ENCODE results near the gene CCIN. TPM values are rescaled to one million over a fixed set of nuclear protein-coding genes. Genes with fewer than 3 reads are reported as not detected.

The CCIN gene
- total RNA-seq, 2 experiments from 2014 or later = 0.14 to 0.26 TPM

DNA sequence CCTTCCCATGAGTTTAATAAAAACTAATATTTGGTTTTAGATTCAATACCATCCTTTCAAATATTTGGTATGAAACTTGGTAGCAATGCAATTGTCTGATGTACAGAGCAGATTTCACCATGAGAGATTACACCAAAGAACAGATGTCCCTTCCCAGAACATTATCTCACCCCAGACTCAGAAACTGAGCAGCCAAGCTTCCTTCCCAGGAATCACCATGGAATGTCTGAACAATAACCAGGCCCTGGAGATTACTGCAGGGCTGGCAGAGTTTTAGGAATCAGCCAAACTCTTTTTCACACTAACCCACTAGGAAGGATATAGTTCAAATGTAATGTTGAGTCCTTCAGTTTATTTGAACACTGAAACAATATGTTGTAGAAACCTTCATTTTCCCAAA is 45.4 kb downstream of the CCIN start:
- POLR2A ChIA-PET = no interaction called here
- ATAC-seq (ENCODE audit: low read depth) = no peak
- Mint-ChIP-seq H3K27ac (no peak overlapping the region), H3K4me3 (no peak overlapping the region), H3K9me3 (no peaks in the 10 kb centered on the region), H3K27me3 (no peaks in the 10 kb centered on the region), H3K36me3 (peaks cover 39% of the 10 kb centered on the region), H3K4me1 (peaks cover 51% of the 10 kb centered on the region)
- DNase-seq = no peak

DNA sequence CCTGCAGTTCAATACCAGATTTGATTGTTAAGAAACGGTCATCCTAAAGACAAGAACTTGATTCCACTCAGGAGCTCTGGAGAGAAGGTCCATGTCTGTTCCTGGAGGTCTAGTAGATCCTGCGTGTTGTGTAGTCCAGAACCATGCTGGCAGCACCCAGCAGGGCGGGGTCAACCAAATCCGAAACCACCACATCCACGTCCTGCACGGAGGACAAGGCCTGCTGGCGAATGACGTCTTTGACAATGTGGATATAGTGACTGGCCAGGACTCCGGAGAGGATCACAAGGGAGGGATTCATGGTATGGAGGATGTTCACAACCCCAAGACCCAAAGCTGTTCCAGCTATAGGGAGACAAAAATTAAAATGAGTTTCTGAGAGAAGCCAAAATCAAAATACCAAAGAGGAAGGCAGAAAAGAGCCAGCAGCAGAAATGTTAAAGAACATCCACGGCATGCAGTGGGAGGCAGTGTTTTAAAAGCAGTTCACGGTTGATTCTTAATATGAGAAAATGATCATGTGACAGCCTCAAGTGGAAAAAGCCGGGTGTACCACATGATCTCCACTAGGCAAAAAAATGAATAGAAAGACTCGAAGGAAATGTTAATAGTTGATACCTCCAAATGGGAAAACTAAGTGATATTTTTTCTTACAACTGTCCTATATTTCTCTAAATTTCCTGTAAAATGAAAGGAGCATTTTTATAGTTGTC is 48.2 kb downstream of the CCIN start:
- POLR2A ChIA-PET = interaction anchor here (2.8 kb wide), 2 partner anchors 27 kb away, joined by 12 to 16 read pairs; partner anchors contain the start of gene CLTA
- Mint-ChIP-seq H3K9me3 (no peaks in the 10 kb centered on the region), H3K4me1 (peaks cover 46% of the 10 kb centered on the region), H3K4me3 (peak overlapping the region; percentile 44), H3K36me3 (peaks cover 50% of the 10 kb centered on the region), H3K27me3 (no peaks in the 10 kb centered on the region), H3K27ac (peak overlapping the region; percentile 79)
- no peak for DNase-seq
- ATAC-seq (ENCODE audit: low read depth) = no peak

DNA sequence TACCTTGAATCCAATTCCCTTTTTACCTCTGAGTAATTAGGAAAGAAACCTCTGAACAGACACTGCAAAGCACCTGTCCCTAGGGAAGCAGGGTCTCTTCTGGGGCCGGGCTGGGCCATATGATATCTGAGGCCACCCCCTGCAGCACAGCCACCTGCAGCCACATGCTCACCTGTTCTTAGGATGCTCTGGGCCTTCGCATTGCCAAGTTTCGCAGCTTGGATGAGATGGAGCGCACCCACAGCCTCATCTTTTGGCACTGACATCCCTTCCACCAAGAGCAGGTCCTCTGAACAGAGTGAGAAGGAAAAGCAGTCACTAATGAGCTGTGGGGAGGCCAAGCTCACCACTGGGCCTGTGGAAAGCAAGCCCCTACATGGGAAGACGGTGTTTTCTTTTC is 48.8 kb downstream of the CCIN start:
- peak overlapping the region; percentile 79 for H3K27ac Mint-ChIP-seq
- H3K9me3 Mint-ChIP-seq = peaks cover 6% of the 10 kb centered on the region
- ATAC-seq (ENCODE audit: low read depth) (no peak), DNase-seq (peak; percentile 45)
- H3K4me1 Mint-ChIP-seq = peaks cover 41% of the 10 kb centered on the region
- POLR2A ChIA-PET = interaction anchor here (0.9 to 2.8 kb wide), 2 partner anchors 27 to 40 kb away, joined by 3 to 16 read pairs; partner anchors contain the start of genes CLTA and GNE
- peak overlapping the region; percentile 44 for H3K4me3 Mint-ChIP-seq
- peaks cover 55% of the 10 kb centered on the region for H3K36me3 Mint-ChIP-seq
- H3K27me3 Mint-ChIP-seq = no peaks in the 10 kb centered on the region

DNA sequence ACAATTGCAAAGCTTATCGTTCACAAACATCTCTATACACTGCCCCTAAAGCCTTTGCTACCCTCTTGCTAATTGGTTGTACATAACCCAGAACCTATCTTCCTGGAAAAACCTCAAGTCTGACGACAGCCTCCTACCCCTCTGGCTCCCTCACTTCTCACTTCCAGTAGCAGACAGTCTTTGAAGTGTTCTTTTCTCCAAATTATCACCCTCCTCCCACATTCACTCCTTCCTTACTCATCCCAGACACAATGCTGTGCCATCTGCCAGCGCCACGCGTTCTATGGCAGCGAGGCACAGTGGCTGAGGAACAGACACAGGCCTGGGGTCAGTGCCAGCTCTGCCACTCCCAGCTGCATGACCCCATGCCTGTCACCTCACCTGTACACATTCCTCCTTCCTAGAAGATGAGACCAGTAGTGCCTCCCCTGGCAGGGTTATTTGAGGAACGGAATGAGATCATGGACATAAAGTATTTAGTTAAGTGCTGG is 49.3 kb downstream of the CCIN start:
- ATAC-seq (ENCODE audit: low read depth) (peak; percentile 93), DNase-seq (peak; percentile 47)
- H3K4me3 Mint-ChIP-seq = peak overlapping the region; percentile 44
- POLR2A ChIA-PET = interaction anchor here (0.9 to 2.8 kb wide), 2 partner anchors 28 to 40 kb away, joined by 3 to 16 read pairs; partner anchors contain the start of genes CLTA and GNE
- no peaks in the 10 kb centered on the region for H3K27me3 Mint-ChIP-seq
- peaks cover 55% of the 10 kb centered on the region for H3K36me3 Mint-ChIP-seq
- H3K27ac Mint-ChIP-seq = peak overlapping the region; percentile 79
- H3K9me3 Mint-ChIP-seq = peaks cover 9% of the 10 kb centered on the region
- H3K4me1 Mint-ChIP-seq = peaks cover 38% of the 10 kb centered on the region

Other genes with a start within 250 kb of the CCIN start
- not detected for gene OR2S2, start 211.2 kb upstream of the CCIN start, total RNA-seq
- gene RECK, start 132.5 kb upstream of the CCIN start, total RNA-seq = 1 to 10 TPM; 8.8 to 9.3 TPM
- 10 to 100 TPM; 56.5 to 58.1 TPM for gene GLIPR2, start 32.7 kb upstream of the CCIN start, total RNA-seq
- 100 to 1,000 TPM; 119 to 123 TPM for gene CLTA, start 21.5 kb downstream of the CCIN start, total RNA-seq
- 10 to 100 TPM; 16.3 to 17.1 TPM for gene GNE, start 89.1 kb downstream of the CCIN start, total RNA-seq
- 10 to 100 TPM; 54.5 to 55.5 TPM for gene RNF38, start 230.9 kb downstream of the CCIN start, total RNA-seq